GM19372 (cell line): Measurements from ENCODE around the gene TRERF1.
"Not testable (repeated sequence)": the region's sequence is repeated elsewhere in the genome, so short reads cannot be mapped to it uniquely, and the experiment has no call there.

Source experiments
- ATAC-seq: cut with Tn5 transposase; IDR thresholded peaks from one replicate; pipeline ENCODE4 v1.9.1; 2021; ENCODE audit warnings: mild to moderate bottlenecking, low read depth, moderate library complexity; ENCODE audit not compliant: unreplicated experiment

TRERF1 gene, protein sequence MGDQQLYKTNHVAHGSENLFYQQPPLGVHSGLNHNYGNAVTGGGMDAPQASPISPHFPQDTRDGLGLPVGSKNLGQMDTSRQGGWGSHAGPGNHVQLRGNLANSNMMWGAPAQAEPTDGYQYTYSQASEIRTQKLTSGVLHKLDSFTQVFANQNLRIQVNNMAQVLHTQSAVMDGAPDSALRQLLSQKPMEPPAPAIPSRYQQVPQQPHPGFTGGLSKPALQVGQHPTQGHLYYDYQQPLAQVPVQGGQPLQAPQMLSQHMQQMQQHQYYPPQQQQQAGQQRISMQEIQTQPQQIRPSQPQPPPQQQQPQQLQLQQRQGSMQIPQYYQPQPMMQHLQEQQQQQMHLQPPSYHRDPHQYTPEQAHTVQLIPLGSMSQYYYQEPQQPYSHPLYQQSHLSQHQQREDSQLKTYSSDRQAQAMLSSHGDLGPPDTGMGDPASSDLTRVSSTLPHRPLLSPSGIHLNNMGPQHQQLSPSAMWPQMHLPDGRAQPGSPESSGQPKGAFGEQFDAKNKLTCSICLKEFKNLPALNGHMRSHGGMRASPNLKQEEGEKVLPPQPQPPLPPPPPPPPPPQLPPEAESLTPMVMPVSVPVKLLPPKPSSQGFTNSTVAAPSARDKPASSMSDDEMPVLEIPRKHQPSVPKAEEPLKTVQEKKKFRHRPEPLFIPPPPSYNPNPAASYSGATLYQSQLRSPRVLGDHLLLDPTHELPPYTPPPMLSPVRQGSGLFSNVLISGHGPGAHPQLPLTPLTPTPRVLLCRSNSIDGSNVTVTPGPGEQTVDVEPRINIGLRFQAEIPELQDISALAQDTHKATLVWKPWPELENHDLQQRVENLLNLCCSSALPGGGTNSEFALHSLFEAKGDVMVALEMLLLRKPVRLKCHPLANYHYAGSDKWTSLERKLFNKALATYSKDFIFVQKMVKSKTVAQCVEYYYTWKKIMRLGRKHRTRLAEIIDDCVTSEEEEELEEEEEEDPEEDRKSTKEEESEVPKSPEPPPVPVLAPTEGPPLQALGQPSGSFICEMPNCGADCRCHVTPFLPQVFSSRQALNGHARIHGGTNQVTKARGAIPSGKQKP (N-terminal part only)

GRCh38 chr6:42451333-42452170, at the start of gene TRERF1:
TRERF1 (minus strand) TSS chr6:42451926; CDS start chr6:42269590, 182,336 bp downstream.
- ATAC-seq: no peak

GRCh38 chr6:42498473-42499128, 46.9 kb upstream of the TRERF1 start:
- ATAC-seq: no peak

GRCh38 chr6:42493914-42494539, 42.3 kb upstream of the TRERF1 start:
- no peak for ATAC-seq

DNA sequence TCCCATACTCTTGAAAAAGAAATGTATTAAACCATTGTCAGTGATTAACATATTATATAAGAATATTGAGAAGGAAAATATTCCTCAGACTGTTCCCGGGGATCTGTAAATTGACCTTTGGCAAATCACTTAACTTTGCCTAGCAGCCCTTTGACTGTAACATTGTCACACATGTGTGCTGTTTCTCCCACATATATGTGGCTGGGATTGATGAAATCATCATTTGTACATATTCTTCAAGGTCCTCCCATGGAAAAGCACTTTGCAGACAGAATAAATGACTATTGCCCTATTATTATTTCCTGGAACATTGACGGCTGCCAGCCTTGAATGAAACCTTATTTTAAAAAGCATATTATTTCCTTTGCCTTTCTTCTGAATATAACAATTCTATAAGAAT, 36.4 kb upstream of the TRERF1 start:
- no peak for ATAC-seq

GRCh38 chr6:42484261-42484660, 32.5 kb upstream of the TRERF1 start:
- no peak for ATAC-seq

- ATAC-seq: no peak
Observed at GRCh38 chr6:42482174-42482573, 30.4 kb upstream of the TRERF1 start.

DNA sequence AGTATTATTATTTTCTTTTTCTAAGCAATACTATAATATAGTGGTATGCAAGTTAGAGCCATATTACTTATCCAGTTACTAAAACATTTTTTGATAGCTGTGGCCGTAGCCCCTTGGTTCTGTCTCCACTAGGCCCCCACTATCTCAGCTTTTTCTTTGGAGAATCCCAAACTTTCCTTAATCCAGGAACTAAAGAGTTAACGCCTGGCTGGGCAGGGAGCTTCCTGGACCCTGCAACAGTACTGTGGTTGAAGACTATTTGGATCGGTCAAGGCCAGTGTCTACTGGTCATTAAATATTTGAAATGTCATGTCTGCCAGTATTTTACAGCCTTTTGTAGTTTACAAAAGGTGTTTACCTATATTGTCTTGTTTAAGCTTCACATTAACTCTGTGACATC, 20.0 kb upstream of the TRERF1 start:
- ATAC-seq: no peak

GRCh38 chr6:42471142-42471541, 19.4 kb upstream of the TRERF1 start:
- ATAC-seq: no peak

DNA sequence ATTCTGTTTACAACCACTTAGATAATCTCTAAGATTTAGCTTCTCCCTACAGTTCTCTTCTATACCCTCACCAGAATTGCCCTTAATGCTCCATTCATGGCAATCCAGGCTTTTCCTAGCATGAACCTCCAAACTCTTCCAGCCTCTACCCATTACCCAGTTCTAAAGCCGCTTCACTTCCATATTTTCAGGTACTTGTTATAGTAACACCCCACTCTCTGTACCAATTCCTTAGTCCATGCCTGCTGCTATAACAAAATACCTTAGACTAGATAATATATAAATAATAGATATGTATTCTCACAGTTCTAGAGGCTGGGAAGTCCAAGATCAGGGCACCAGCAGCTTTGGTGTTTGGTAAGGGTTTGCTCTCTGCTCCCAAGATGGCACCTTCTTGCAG, 16.5 kb upstream of the TRERF1 start:
- ATAC-seq: no peak

DNA sequence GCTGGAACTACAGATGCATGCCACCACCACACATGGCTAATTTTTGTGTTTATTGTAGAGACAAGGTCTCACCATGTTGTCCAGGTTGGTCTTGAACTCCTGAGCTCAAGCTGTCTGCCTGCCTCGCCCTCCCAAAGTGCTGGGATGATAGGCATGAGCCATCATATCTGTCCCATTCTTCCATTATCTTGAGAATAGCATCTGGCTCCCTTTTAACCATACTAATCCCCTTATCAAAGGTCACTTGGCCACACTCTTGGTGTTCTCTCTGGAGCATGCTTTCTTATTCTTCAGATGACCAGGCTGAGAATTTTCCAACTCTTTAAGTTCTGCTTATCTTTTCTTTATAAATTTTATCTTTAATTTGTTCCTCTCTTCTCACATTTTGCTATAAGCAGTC, 15.9 kb upstream of the TRERF1 start:
- no peak for ATAC-seq

- not testable (repeated sequence) for ATAC-seq
Observed at GRCh38 chr6:42466470-42466869, 14.7 kb upstream of the TRERF1 start.

DNA sequence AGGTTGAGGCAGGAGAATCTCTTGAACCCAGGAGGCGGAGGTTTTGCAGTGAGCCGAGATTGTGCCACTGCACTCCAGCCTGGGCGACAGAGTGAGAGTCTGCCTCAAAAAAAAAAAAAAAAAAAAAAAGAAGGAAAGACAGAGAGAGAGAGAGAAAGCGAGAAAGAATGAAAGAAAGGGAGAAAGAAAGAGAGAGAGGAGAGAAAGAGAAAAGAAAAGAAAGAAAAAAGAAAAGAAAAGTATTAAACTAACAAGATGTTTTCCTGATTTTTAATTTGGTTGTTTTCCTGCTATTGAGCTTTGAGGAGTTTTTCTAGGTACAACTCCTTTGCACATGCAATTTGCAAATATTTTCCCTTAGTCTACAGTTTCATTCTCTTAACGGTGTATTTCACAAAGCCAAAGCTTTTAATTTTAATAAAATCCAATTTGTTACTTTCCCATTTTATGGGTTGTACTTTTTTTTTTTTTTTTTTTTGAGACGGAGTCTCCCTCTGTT, 10.8 kb upstream of the TRERF1 start:
- no peak for ATAC-seq

DNA sequence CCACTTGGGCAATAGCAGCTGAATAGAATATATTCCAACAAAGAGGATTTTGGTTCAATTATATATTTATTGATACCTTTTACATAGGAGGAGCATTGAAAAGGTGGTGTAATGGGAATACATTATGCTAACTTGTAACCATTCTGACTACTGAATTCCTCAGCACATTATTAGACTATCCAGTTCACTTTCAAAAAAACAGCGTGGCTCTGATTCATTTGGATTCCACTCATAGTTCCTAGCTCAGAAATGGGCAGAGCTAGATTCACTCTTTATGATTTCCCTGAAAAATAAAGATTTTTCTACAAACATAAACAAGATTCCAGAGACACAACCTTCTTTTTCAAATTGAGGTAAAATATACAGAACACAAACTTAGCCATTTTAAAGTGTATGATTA, 9.2 kb upstream of the TRERF1 start:
- no peak for ATAC-seq

- no peak for ATAC-seq
Observed at GRCh38 chr6:42459888-42460287, 8.2 kb upstream of the TRERF1 start.

- ATAC-seq: no peak
Observed at GRCh38 chr6:42454428-42454791, 2.7 kb upstream of the TRERF1 start.

DNA sequence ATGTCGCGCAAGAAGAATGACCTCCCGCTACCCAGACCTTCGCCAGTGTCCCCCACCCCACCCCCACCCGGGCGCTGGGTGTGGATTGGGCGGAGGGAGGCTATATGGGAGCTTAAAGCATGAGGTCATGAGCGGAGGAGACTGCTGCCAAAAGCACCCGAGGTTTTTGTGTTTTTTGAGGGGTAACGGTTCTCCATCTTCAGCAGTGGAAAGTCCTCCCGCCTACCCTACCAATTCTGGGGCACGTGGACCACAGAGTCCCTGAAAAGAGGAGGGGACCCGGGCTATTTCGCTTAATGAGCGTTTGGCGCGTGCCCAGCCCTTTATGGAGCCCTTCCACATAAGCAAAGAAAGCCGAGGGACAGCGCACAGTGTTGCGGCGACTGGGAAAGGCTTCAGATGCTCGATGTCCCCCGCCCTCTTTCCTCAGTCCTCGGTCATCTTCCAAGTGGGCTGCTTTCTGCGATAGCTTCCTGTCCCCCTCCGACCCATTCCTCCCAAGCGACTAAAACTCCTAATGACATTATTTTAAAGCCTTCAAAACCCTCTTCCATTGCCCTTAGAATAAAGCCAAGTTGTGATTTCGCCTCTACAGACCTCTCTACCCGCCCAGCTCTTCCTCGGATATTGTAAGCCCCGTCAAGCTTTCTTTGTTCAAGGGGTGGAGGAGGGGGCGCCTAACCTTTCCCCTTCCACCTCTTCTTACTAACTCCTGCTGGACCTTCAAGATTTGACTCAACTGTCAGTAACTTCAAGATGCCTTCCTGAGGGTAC, 2.1 kb upstream of the TRERF1 start:
- ATAC-seq: no peak

- peak; percentile 68 for ATAC-seq
Observed at GRCh38 chr6:42453031-42453653, 1.4 kb upstream of the TRERF1 start.
